Measurements from ENCODE around the gene FBXO4. TPM values are rescaled to one million over a fixed set of nuclear protein-coding genes. Genes with fewer than 3 reads are reported as not detected.

The FBXO4 gene
- total RNA-seq, 1 donor from 2014 or later = 14.1 TPM

DNA sequence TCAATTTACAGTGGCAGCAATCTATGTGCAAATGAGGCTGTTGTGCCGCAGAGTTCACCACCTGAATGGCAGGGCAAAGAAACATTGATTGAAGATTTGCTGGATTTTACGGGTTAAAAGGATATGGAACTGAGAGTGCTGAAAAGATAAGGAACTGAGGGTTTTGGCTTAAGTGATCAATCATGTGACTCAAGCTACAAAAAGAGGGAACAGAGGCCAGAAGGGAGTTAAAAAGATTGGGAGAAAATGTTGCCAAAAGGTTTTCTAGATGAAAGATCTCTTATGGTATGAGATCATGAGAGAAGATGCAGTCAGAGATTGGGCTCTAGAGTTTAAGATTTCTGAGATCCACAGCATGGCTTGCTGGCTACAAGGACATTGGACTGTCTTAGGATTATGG, 28.9 kb upstream of the FBXO4 start:
- Mint-ChIP-seq H3K4me1 (ENCODE audit: low read depth) (peaks cover 20% of the 10 kb centered on the region), H3K27ac (no peak overlapping the region), H3K27me3 (ENCODE audit: insufficient read depth) (peaks cover 25% of the 10 kb centered on the region), H3K9me3 (no peaks in the 10 kb centered on the region), H3K36me3 (ENCODE audit: low read depth) (peaks cover 5% of the 10 kb centered on the region), H3K4me3 (no peak overlapping the region)
- intact Hi-C loops (cut with micrococcal nuclease) = no loop called here
- no peak for DNase-seq (ENCODE audit: low spot score)

DNA sequence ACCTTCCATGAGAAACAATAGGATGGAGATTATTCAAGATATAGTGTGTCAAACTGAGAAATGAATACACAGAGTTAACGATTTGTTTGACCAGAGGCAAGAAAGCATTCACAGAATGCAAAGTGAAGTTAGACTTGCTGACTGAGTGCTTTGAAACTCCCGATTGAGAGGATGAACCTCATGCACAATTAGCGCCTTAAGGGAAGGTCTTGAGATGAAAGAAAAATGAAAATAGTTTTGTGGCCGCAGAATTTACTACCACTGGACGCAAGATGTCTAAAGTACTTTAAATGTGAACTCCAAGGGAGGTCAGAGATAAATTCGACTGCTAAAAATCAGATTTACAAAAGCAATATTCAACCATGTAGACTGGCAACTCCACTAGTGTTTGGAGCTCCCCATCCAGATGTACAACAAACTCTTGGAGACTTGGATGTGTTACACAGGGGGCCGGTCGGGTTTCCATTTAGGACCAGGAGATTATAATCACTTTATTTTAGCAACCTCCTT, 21.6 kb upstream of the FBXO4 start:
- Mint-ChIP-seq H3K27me3 (ENCODE audit: insufficient read depth) (peaks cover 10% of the 10 kb centered on the region), H3K9me3 (no peaks in the 10 kb centered on the region), H3K4me1 (ENCODE audit: low read depth) (peaks cover 49% of the 10 kb centered on the region), H3K4me3 (peak overlapping the region; percentile 99), H3K27ac (peak overlapping the region; percentile 100), H3K36me3 (ENCODE audit: low read depth) (peaks cover 12% of the 10 kb centered on the region)
- intact Hi-C loops (cut with micrococcal nuclease) = loop anchor here (5.0 to 10.0 kb wide), 3 partner anchors 1069 to 1611 kb away; partner anchors contain the start of genes C5orf34, HMGCS1 and RPL37
- no peak for DNase-seq (ENCODE audit: low spot score)

DNA sequence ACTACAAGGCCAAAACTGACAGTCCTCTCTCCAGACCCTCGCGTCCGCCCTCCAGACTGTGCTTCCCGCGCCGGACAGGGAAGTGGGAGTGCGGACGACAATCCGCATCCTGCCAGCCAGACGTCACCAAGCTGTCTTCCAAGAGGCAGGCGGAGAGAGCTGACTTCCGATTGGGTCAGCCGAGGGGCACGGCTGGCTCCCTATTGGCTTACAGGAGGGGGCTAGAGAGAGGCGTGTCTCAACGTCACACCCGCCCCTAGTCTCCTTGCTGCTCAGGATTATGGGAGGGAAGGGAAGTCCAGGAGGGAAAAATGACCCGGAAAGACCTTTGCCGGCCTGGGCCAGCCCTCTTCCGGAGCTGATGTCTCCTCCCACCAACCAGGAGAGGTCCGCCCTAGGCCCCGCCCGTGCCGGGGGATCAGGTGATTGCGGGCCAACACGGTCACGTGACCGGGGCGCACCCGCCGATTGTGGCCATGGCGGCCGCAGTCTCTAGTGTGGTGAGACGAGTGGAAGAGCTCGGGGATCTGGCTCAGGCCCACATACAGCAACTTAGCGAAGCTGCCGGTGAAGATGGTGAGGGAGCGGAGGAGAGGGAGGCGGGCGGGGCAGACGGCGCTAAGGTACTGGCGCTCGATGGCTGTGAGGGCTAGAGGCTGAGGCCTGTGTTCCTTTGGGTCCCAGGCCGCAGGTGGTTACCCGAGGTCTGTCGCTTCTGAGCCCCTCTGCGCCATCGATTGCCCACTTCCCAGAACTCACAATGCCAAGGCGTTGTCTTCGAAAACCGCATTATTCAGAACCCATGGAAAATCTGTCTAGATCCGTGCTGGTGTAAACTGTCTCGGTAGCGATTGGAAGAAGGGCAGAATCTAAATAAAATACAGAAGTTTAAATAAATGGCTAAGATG, 20.9 kb upstream of the FBXO4 start, which contains the start of gene RIMOC1:
RIMOC1 (plus strand) TSS at position 453 of the 908 bp plus-strand sequence; CDS start at position 477, 24 bp downstream.
- H3K36me3 Mint-ChIP-seq (ENCODE audit: low read depth) = peaks cover 17% of the 10 kb centered on the region
- H3K4me3 Mint-ChIP-seq = peak within 1 kb of the TSS; percentile 99
- intact Hi-C loops (cut with micrococcal nuclease) = loop anchor here (1.0 to 10.0 kb wide), 9 partner anchors 11 to 1611 kb away; partner anchors contain the start of genes C5orf34, FBXO4, HMGCS1 and OXCT1
- peak; percentile 98 for DNase-seq (ENCODE audit: low spot score)
- peaks cover 54% of the 10 kb centered on the region for H3K4me1 Mint-ChIP-seq (ENCODE audit: low read depth)
- peaks cover 10% of the 10 kb centered on the region for H3K27me3 Mint-ChIP-seq (ENCODE audit: insufficient read depth)
- no peaks in the 10 kb centered on the region for H3K9me3 Mint-ChIP-seq
- peak within 1 kb of the TSS; percentile 100 for H3K27ac Mint-ChIP-seq

DNA sequence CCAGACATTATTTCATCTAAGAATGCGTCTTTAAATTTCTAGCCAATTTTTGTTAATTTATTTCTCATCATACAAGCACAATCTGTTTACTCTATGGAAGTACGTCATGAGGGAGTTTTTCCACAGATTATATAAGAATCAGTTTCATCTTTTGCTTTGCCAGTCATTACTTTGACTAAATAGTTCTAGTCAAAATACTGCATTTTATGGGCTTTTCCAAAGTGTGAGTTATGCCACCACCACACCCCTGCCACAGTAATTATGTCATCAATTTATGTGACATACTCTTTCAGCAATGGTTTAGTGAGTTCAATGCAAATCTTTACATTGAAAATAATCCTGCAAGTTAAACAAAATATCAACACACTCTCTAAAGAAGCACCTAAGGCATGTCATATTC, 18.9 kb upstream of the FBXO4 start:
- intact Hi-C loops (cut with micrococcal nuclease) = loop anchor here (10.0 kb wide), 2 partner anchors 1071 to 1609 kb away; partner anchors contain the start of genes C5orf34 and RPL37
- Mint-ChIP-seq H3K27me3 (ENCODE audit: insufficient read depth) (peaks cover 4% of the 10 kb centered on the region), H3K27ac (no peak overlapping the region), H3K36me3 (ENCODE audit: low read depth) (peaks cover 25% of the 10 kb centered on the region), H3K4me3 (no peak overlapping the region), H3K4me1 (ENCODE audit: low read depth) (peaks cover 54% of the 10 kb centered on the region), H3K9me3 (no peaks in the 10 kb centered on the region)
- DNase-seq (ENCODE audit: low spot score) = no peak

DNA sequence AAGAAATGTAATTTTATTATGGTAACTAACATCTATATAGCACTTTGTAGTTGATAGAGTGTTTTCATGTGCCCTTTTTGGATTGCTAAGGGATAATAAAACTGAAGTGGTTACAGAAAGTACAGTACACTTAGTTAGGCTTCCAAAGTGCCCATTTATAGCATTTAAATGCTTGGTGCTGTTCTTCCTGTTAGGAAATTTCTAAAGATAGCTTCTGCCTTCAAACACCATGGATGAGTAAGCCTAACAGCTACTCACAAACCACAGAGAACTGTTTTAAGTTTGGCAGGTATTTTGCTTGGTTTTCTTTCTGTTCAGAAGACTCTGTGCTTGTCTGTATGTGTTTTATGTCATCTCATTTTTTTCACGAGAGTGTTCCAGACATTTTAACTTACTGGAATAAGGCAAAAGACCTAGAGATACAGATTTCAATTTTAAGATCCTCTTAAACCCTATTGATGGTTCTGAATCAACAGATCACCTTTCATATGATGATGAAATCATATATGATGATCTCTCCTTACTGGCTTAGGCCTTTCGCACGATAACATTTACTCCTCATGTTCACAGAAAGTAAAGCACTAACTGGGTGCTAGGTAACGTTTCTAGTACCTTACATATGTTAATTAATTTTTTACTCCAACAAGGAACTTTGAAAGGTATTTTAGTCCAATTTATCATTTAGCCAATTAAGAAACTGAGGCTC, 16.6 kb upstream of the FBXO4 start:
- intact Hi-C loops (cut with micrococcal nuclease) = loop anchor here (10.0 kb wide), 2 partner anchors 1074 to 1606 kb away; partner anchors contain the start of genes C5orf34 and RPL37
- peaks cover 50% of the 10 kb centered on the region for H3K4me1 Mint-ChIP-seq (ENCODE audit: low read depth)
- H3K9me3 Mint-ChIP-seq = no peaks in the 10 kb centered on the region
- peak overlapping the region; percentile 49 for H3K27ac Mint-ChIP-seq
- DNase-seq (ENCODE audit: low spot score) = no peak
- H3K4me3 Mint-ChIP-seq = no peak overlapping the region
- H3K36me3 Mint-ChIP-seq (ENCODE audit: low read depth) = peaks cover 39% of the 10 kb centered on the region
- peaks cover 2% of the 10 kb centered on the region for H3K27me3 Mint-ChIP-seq (ENCODE audit: insufficient read depth)

DNA sequence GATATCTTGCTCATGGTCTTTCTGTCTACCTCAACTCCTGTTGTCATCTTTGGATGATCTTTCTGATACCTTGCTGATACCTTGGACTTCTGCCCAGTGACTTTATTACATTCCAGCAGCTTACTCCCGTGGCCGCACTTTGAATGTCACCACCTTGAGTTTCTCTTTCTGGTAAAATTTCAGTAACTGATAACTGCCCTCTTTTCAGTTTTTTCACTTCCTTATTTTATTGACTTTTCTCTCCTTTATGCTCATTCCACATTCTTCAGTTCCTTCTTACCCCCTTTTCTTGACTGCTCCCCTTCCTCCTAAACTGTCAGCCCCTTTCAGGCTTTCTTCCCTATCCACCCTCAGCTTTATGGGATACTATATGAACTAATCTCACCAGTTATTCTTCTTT, 7.0 kb upstream of the FBXO4 start:
- no peak overlapping the region for H3K4me3 Mint-ChIP-seq
- peaks cover 48% of the 10 kb centered on the region for H3K36me3 Mint-ChIP-seq (ENCODE audit: low read depth)
- no peaks in the 10 kb centered on the region for H3K27me3 Mint-ChIP-seq (ENCODE audit: insufficient read depth)
- peaks cover 5% of the 10 kb centered on the region for H3K9me3 Mint-ChIP-seq
- DNase-seq (ENCODE audit: low spot score) = no peak
- H3K4me1 Mint-ChIP-seq (ENCODE audit: low read depth) = peaks cover 19% of the 10 kb centered on the region
- intact Hi-C loops (cut with micrococcal nuclease) = no loop called here
- H3K27ac Mint-ChIP-seq = no peak overlapping the region

DNA sequence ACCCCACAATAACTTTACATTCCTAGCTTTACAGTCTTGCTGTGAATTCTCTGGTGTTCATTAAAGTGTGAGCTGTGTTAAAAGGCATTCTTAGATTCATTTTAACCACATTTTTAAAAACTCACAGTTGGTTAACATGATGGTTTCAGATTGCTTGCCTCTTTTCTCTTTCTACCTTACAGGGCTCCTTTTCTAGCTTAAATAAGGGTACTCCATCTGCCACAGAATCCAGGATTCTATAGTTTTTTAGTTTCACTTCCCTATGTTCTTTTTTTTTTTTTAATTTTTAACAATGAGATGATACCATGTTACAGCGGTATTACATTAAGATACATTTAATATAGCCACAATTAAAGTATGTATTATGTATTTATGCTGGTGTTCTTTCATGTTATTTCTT, 3.9 kb upstream of the FBXO4 start:
- Mint-ChIP-seq H3K4me3 (no peak overlapping the region), H3K27ac (no peak overlapping the region), H3K4me1 (ENCODE audit: low read depth) (peaks cover 25% of the 10 kb centered on the region), H3K9me3 (no peaks in the 10 kb centered on the region), H3K36me3 (ENCODE audit: low read depth) (peaks cover 32% of the 10 kb centered on the region), H3K27me3 (ENCODE audit: insufficient read depth) (no peaks in the 10 kb centered on the region)
- DNase-seq (ENCODE audit: low spot score) = no peak
- intact Hi-C loops (cut with micrococcal nuclease) = loop anchor here (10.0 kb wide), 1 partner anchor 1564 kb away; the partner anchor contains the start of gene TMEM267

DNA sequence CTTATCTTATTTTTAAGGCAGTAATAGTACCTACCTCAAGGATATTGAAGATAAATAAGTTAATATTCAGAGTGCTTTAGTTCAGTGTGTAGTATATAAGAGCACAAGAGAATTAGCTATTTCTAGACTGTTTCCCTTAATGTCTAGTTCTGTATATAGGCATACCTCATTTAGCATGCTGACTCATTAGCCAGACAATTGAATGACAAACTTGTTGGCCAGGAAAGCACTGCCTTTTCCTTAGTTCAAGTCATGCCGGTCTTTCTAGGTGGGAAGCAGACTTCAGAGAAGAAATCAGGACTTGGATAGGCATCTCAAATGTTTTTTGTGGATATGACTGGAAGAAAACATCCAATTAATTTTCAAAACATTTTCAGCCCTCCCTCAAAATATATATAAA, 3.2 kb upstream of the FBXO4 start:
- Mint-ChIP-seq H3K27ac (no peak overlapping the region), H3K9me3 (no peaks in the 10 kb centered on the region), H3K4me1 (ENCODE audit: low read depth) (peaks cover 27% of the 10 kb centered on the region), H3K27me3 (ENCODE audit: insufficient read depth) (no peaks in the 10 kb centered on the region), H3K4me3 (no peak overlapping the region), H3K36me3 (ENCODE audit: low read depth) (peaks cover 31% of the 10 kb centered on the region)
- intact Hi-C loops (cut with micrococcal nuclease) = loop anchor here (10.0 kb wide), 1 partner anchor 1563 kb away; the partner anchor contains the start of gene TMEM267
- no peak for DNase-seq (ENCODE audit: low spot score)

DNA sequence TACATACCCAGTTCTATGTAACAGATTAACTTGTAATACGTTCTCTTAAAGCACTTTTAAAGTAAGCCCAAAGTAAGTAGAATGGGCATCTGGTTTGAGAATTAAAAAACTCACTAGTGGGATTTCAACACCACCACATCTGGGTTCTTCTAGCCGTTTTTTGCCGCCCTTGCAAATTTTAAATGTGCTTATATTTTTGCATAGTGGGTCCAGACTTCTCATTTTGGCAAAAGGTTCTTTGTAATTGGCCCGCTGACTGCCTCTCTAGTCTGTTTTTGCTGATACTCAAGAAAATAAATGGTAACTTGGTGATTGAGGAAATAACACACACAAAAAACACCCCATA, 582 bp upstream of the FBXO4 start:
- H3K27me3 Mint-ChIP-seq (ENCODE audit: insufficient read depth) = no peaks in the 10 kb centered on the region
- intact Hi-C loops (cut with micrococcal nuclease) = loop anchor here (10.0 kb wide), 1 partner anchor 1560 kb away; the partner anchor contains the start of gene TMEM267

DNA sequence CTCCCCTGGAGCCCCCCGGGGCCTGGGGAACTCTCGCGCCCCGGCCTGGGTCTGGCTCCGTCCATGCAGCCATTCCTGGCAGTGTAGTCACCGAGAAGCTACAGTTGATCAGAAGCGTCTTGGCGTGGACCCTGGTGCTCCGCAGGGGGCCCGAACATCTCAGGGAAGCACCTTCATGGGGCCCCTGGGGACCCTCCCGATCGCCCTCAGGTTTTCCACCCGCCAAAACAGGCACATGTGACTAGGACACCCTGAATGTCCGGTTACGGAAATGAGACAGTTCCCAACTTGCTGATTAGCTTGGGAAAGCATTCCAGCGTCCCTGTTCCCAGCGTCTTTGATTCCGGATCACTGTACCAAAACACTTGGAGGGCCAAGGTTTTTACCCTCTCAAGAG, 472 bp downstream of the FBXO4 start:
- DNase-seq (ENCODE audit: low spot score) = no peak

More for the DNA sequence above, 582 bp upstream of the FBXO4 start:
- Mint-ChIP-seq H3K36me3 (ENCODE audit: low read depth) (peaks cover 14% of the 10 kb centered on the region), H3K27ac (peak overlapping the region; percentile 98), H3K4me1 (ENCODE audit: low read depth) (peaks cover 13% of the 10 kb centered on the region), H3K4me3 (peak overlapping the region; percentile 91), H3K9me3 (no peaks in the 10 kb centered on the region)
- no peak for DNase-seq (ENCODE audit: low spot score)

DNA sequence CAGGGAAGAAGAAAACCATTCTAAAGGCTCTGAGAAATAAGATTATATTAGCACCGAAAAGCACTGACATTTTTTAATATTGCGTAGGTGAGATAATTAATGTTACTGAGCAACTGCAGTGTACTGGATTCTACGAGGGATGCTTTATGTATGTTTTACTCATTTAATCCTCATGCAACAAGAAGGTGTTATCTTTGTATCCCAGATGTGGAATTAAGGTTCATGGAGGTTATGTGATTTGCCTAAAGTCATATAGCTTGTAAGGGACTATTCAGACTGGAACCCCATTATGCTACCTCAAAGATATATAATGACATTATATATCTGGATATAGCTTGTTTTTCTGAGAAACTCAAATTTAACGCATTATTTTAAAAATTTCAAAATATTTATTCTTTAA, 2.5 kb downstream of the FBXO4 start:
- Mint-ChIP-seq H3K27me3 (ENCODE audit: insufficient read depth) (no peaks in the 10 kb centered on the region), H3K9me3 (no peaks in the 10 kb centered on the region), H3K4me3 (no peak overlapping the region), H3K27ac (no peak overlapping the region), H3K36me3 (ENCODE audit: low read depth) (peaks cover 24% of the 10 kb centered on the region), H3K4me1 (ENCODE audit: low read depth) (peaks cover 13% of the 10 kb centered on the region)
- intact Hi-C loops (cut with micrococcal nuclease) = loop anchor here (5.0 to 10.0 kb wide), 2 partner anchors 130 to 1557 kb away; partner anchors contain the start of gene TMEM267
- no peak for DNase-seq (ENCODE audit: low spot score)

More for the DNA sequence above, 472 bp downstream of the FBXO4 start:
- Mint-ChIP-seq H3K9me3 (no peaks in the 10 kb centered on the region), H3K4me1 (ENCODE audit: low read depth) (peaks cover 13% of the 10 kb centered on the region), H3K4me3 (peak overlapping the region; percentile 91), H3K27ac (peak overlapping the region; percentile 89), H3K36me3 (ENCODE audit: low read depth) (peaks cover 15% of the 10 kb centered on the region), H3K27me3 (ENCODE audit: insufficient read depth) (no peaks in the 10 kb centered on the region)
- intact Hi-C loops (cut with micrococcal nuclease) = loop anchor here (1.0 to 10.0 kb wide), 6 partner anchors 21 to 1559 kb away; partner anchors contain the start of genes OXCT1, RIMOC1 and TMEM267

DNA sequence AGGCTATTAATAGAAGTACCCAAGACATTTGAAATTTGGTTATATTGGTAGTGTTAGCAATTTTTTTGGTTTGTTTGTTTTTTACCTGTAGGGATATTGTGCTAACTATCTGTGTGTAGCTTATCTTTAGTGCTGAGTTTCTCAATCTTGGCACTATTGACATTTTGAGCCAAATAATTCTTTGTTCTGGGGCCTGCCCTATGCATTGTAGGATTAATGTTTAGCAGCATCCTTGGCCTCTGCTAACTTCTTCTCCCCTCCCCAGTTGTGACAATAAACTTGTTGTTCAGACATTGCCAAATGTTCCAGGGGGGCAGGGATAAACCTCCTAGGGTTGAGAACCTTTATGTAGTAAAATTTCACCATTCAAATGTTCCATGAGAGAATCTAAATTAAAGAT, 4.0 kb downstream of the FBXO4 start:
- Mint-ChIP-seq H3K27me3 (ENCODE audit: insufficient read depth) (no peaks in the 10 kb centered on the region), H3K36me3 (ENCODE audit: low read depth) (peaks cover 29% of the 10 kb centered on the region), H3K27ac (no peak overlapping the region), H3K4me3 (no peak overlapping the region), H3K9me3 (no peaks in the 10 kb centered on the region), H3K4me1 (ENCODE audit: low read depth) (peaks cover 13% of the 10 kb centered on the region)
- intact Hi-C loops (cut with micrococcal nuclease) = loop anchor here (5.0 to 10.0 kb wide), 2 partner anchors 128 to 1556 kb away; partner anchors contain the start of gene TMEM267
- DNase-seq (ENCODE audit: low spot score) = no peak
